Subcutaneous abdominal adipose tissue (tissue), 5 donors: Measurements from ENCODE around the gene IL34.

Experiments used
- H3K27ac ChIP-seq: one replicate; pipeline ENCODE4 v1.7.0; 2013; ENCODE audit warnings: low read depth, mild to moderate bottlenecking, inconsistent platforms, low read length, moderate library complexity
- H3K27me3 ChIP-seq, 5 donors: one replicate each; pipeline ENCODE4 v1.7.0; 2013; ENCODE audit warnings: low read length in 5 of 5, inconsistent platforms in 1 of 5; ENCODE audit not compliant: control insufficient read depth in 5 of 5, insufficient read depth in 4 of 5
- H3K36me3 ChIP-seq, 5 donors: one replicate each; pipeline ENCODE4 v1.7.0; 2013; ENCODE audit warnings: low read length in 5 of 5; ENCODE audit not compliant: control insufficient read depth in 5 of 5, insufficient read depth in 5 of 5
- H3K4me1 ChIP-seq, 5 donors: one replicate each; pipeline ENCODE4 v1.7.0; 2013; ENCODE audit warnings: low read length in 5 of 5, mild to moderate bottlenecking in 3 of 5, moderate library complexity in 1 of 5; ENCODE audit not compliant: control insufficient read depth in 5 of 5, insufficient read depth in 5 of 5
- H3K4me3 ChIP-seq, 5 donors: one replicate each; pipeline ENCODE4 v1.7.0; 2013; ENCODE audit warnings: low read length in 5 of 5, low read depth in 1 of 5
- H3K9ac ChIP-seq, 5 donors: one replicate each; pipeline ENCODE4 v1.7.0; 2013; ENCODE audit warnings: low read length in 5 of 5, mild to moderate bottlenecking in 4 of 5, moderate library complexity in 3 of 5
- H3K9me3 ChIP-seq, 5 donors: one replicate each; pipeline ENCODE4 v1.7.0; 2013; ENCODE audit warnings: low read length in 5 of 5; ENCODE audit not compliant: control insufficient read depth in 5 of 5
- donor health status: healthy.
- donor health status: healthy.
- donor health status: healthy.
- donor health status: healthy.
- donor health status: healthy.

The IL34 gene

GRCh38 chr16:70646260-70647241 is at the start of gene IL34:
TSS of gene IL34 (plus strand) at chr16:70646559. CDS start at chr16:70646948, 389 bp downstream.
- no peak within 1 kb of the TSS for H3K9ac ChIP-seq
- H3K4me3 ChIP-seq: no peak within 1 kb of the TSS
- no peaks in the 10 kb centered on the region for H3K9me3 ChIP-seq
- H3K27me3 ChIP-seq: no peaks in the 10 kb centered on the region
- H3K27ac ChIP-seq: no peak within 1 kb of the TSS
- H3K36me3 ChIP-seq: no peaks in the 10 kb centered on the region
- peaks cover 0 to 7% (median 0%) of the 10 kb centered on the region in 5 donors for H3K4me1 ChIP-seq

- Histone ChIP-seq H3K36me3 (no peaks in the 10 kb centered on the region), H3K4me3 (no peak overlapping the region), H3K27ac (no peak overlapping the region), H3K9ac (no peak overlapping the region), H3K4me1 (peaks cover 0 to 11% (median 3%) of the 10 kb centered on the region in 5 donors), H3K27me3 (no peaks in the 10 kb centered on the region), H3K9me3 (no peaks in the 10 kb centered on the region)
Measured at GRCh38 chr16:70597135-70597835, 49.1 kb upstream of the IL34 start.

- Histone ChIP-seq H3K4me1 (peaks cover 0 to 6% (median 0%) of the 10 kb centered on the region in 5 donors), H3K4me3 (no peak overlapping the region), H3K36me3 (no peaks in the 10 kb centered on the region), H3K9me3 (no peaks in the 10 kb centered on the region), H3K9ac (no peak overlapping the region), H3K27me3 (no peaks in the 10 kb centered on the region), H3K27ac (no peak overlapping the region)
Measured at GRCh38 chr16:70598937-70599503, 47.3 kb upstream of the IL34 start.

- no peaks in the 10 kb centered on the region for H3K9me3 ChIP-seq
- H3K27me3 ChIP-seq: no peaks in the 10 kb centered on the region
- no peak overlapping the region for H3K9ac ChIP-seq
- no peaks in the 10 kb centered on the region for H3K36me3 ChIP-seq
- H3K4me1 ChIP-seq: peaks cover 0 to 4% (median 0%) of the 10 kb centered on the region in 5 donors
- H3K4me3 ChIP-seq: no peak overlapping the region
- H3K27ac ChIP-seq: no peak overlapping the region
Measured at GRCh38 chr16:70600730-70601129, 45.6 kb upstream of the IL34 start.

GRCh38 chr16:70601576-70602575 is 44.5 kb upstream of the IL34 start:
- H3K36me3 ChIP-seq: no peaks in the 10 kb centered on the region
- H3K9ac ChIP-seq: no peak overlapping the region
- H3K27me3 ChIP-seq: no peaks in the 10 kb centered on the region
- H3K9me3 ChIP-seq: no peaks in the 10 kb centered on the region
- no peak overlapping the region for H3K27ac ChIP-seq
- peaks cover 0 to 4% (median 0%) of the 10 kb centered on the region in 5 donors for H3K4me1 ChIP-seq
- H3K4me3 ChIP-seq: no peak overlapping the region

- no peak overlapping the region for H3K9ac ChIP-seq
- no peak overlapping the region for H3K27ac ChIP-seq
- H3K4me1 ChIP-seq: peaks cover 0 to 4% (median 0%) of the 10 kb centered on the region in 5 donors
- H3K9me3 ChIP-seq: no peaks in the 10 kb centered on the region
- H3K4me3 ChIP-seq: no peak overlapping the region
- no peaks in the 10 kb centered on the region for H3K36me3 ChIP-seq
- no peaks in the 10 kb centered on the region for H3K27me3 ChIP-seq
Measured at GRCh38 chr16:70602831-70603230, 43.5 kb upstream of the IL34 start.

- Histone ChIP-seq H3K4me1 (peaks cover 0 to 4% (median 0%) of the 10 kb centered on the region in 5 donors), H3K9ac (no peak overlapping the region), H3K4me3 (no peak overlapping the region), H3K27me3 (no peaks in the 10 kb centered on the region), H3K9me3 (no peaks in the 10 kb centered on the region), H3K36me3 (no peaks in the 10 kb centered on the region), H3K27ac (no peak overlapping the region)
Measured at GRCh38 chr16:70604407-70605282, 41.7 kb upstream of the IL34 start.

- H3K4me3 ChIP-seq: no peak overlapping the region
- H3K9me3 ChIP-seq: no peaks in the 10 kb centered on the region
- H3K4me1 ChIP-seq: peaks cover 0 to 4% (median 2%) of the 10 kb centered on the region in 5 donors
- no peak overlapping the region for H3K27ac ChIP-seq
- no peak overlapping the region for H3K9ac ChIP-seq
- no peaks in the 10 kb centered on the region for H3K27me3 ChIP-seq
- H3K36me3 ChIP-seq: no peaks in the 10 kb centered on the region
Measured at GRCh38 chr16:70605283-70605657, 41.1 kb upstream of the IL34 start.
